GM21786 (cell line): Measurements from ENCODE around the gene RASAL2.
"Not testable (repeated sequence)": the region's sequence is repeated elsewhere in the genome, so short reads cannot be mapped to it uniquely, and the experiment has no call there.

Source experiments
- ATAC-seq: cut with Tn5 transposase; IDR thresholded peaks from one replicate; pipeline ENCODE4 v1.9.1; 2021; ENCODE audit not compliant: unreplicated experiment

Gene RASAL2

GRCh38 chr1:178151831-178152230 lies 57.9 kb downstream of the RASAL2 start:
- no peak for ATAC-seq

DNA sequence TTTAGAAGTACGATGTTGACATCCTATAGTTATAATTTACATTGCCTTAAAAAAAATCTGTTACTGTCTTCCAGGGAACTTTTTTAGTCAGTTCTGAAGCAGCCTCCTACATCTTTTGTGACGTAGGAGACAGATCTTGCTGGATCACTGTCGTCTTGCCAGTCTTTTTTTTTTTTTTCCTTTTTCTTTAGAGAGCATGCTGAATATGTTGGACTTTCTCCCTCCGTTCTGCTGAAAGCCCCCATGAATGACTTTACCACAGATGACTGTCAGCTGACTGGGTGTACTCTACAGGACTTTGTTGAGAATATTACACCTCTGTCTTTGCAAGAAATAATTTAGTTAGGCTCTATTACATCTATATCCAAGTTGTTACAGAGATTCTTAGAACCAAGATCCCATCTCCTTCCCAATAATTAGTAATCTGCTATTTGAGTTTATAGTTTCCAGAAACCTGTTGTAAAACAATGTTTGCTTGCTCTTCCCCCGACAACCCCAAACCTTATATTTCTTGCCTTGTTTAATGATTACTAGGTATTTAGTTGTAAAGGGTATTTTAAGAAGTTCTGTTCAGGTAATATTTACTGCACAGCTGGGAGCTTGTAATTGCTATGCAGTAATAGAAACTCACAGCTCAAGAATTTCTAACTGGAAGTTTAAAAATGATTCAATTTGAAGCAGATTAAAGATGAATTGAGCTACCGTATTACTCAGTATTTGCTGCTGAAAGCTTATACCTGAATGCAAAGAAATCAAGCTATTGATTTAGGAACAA lies 61.8 kb downstream of the RASAL2 start:
- ATAC-seq = no peak

DNA sequence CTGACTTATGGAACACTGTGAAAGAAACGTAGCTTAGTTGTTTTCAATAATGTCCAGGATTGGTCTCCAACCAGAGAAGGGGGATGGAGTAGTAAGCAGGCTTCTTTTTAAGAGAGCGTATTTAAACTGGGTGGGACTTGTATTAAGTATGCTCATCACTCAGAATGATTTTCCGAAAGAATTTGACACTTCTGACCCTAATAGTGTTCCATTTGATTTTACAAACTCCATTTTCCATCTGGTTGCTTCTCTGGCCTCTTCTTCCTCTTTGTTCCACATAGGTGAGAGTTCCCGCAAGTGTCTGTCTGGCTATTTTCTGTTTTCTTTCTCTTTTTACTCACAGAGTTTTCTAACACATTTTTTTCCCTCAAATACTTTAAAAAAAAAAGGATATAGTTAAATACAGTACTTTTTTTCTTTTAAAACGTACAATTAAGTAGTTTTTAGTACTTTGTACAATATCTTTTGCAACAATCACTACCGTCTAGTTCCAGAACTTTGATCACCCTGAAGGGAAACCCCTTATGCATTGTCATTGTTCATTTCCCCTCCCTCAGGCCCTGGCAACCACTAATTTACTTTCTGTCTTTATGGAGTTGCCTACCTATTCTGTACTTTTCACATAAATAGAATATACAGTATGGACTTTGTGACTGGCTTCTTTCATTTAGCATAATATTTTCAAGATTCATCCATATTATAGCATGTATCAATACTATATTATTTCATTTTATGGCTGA lies 67.0 kb downstream of the RASAL2 start:
- ATAC-seq = no peak

GRCh38 chr1:178161516-178161915 lies 67.6 kb downstream of the RASAL2 start:
- ATAC-seq = no peak

DNA sequence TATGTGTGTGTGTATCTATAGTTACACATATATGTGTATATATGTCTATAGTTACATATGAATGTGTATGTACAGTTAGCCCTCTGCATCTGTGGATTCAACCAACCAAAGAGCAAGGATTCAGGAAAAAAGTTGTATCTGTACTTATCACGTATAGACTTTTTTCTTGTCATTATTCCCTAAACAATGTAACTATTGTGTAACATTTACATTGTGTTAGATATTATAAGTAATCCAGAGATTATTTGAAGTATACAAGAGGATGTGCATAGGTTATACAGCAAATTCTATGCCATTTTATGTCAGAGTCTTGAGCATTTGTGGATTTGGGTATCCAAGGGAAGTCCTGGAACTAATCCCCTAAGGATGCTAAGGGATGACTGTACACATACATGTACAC lies 71.3 kb downstream of the RASAL2 start:
- ATAC-seq = no peak

GRCh38 chr1:178166429-178167024 lies 72.6 kb downstream of the RASAL2 start:
- ATAC-seq = no peak

GRCh38 chr1:178168536-178168935 lies 74.6 kb downstream of the RASAL2 start:
- no peak for ATAC-seq

- no peak for ATAC-seq
Measured at GRCh38 chr1:178169649-178170048, 75.7 kb downstream of the RASAL2 start.

- ATAC-seq = no peak
Measured at GRCh38 chr1:178172939-178173338, 79.0 kb downstream of the RASAL2 start.

- ATAC-seq = no peak
Measured at GRCh38 chr1:178174539-178174938, 80.6 kb downstream of the RASAL2 start.

- no peak for ATAC-seq
Measured at GRCh38 chr1:178180405-178180804, 86.5 kb downstream of the RASAL2 start.

DNA sequence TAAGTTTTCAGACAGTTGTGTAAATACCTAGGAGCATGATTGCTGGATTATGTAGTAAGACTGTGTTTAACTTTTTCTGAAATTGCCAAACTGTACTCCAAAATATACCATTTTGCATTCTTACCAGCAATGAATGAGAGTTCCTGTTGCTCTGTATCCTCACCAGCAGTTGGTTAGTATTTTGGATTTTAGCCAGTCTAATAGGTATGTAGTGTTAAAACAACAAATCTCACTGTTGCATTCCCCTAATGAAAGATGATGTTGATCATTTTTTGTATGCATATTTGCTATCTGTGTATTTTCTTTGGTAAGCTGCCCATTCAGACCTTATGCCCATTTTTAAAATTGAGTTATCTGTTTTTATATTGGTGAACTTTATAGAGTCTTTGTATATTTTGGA lies 89.9 kb downstream of the RASAL2 start:
- ATAC-seq = no peak

DNA sequence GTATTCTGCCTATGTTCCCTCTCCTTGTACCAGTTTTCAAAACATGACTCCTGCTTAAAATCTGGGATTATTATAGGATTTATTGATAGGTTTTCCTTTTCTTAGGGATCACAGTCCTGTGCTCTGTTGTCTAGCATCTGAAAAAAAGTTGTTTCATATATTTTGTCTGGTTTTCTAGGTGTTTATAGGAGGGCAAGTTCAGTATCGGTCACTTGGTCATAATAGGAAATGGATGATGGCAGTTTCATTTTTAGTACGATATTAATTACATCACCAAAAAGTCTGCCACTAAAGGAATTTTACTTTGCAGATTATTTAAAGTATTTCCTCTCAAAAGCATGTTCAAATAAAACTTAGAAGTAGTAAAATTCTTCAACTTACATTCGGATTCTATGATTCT lies 94.4 kb downstream of the RASAL2 start:
- ATAC-seq = no peak

- ATAC-seq = peak; percentile 66
Measured at GRCh38 chr1:178189814-178190213, 95.9 kb downstream of the RASAL2 start.

- no peak for ATAC-seq
Measured at GRCh38 chr1:178190881-178191280, 97.0 kb downstream of the RASAL2 start.

- ATAC-seq = no peak
Measured at GRCh38 chr1:178192686-178193085, 98.8 kb downstream of the RASAL2 start.

- no peak for ATAC-seq
Measured at GRCh38 chr1:178196631-178197030, 102.7 kb downstream of the RASAL2 start.

- not testable (repeated sequence) for ATAC-seq
Measured at GRCh38 chr1:178202095-178202494, 108.2 kb downstream of the RASAL2 start.

DNA sequence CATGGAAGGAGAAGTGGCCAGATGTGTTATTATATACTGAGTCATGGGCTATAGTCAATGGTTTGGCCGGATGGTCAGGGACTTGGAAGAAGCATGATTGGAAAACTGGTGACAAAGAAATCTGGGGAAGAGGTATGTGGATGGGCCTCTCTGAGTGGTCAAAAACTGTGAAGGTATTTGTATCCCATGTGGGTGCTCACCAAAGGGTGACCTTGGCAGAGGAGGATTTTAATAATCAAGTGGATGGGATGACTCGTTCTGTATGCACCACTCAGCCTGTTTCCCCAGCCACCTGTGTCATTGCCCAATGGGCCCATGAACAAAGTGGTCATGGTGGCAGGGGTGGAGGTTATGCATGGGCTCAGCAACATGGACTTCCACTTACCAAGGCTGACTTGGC lies 108.6 kb downstream of the RASAL2 start:
- ATAC-seq = not testable (repeated sequence)

DNA sequence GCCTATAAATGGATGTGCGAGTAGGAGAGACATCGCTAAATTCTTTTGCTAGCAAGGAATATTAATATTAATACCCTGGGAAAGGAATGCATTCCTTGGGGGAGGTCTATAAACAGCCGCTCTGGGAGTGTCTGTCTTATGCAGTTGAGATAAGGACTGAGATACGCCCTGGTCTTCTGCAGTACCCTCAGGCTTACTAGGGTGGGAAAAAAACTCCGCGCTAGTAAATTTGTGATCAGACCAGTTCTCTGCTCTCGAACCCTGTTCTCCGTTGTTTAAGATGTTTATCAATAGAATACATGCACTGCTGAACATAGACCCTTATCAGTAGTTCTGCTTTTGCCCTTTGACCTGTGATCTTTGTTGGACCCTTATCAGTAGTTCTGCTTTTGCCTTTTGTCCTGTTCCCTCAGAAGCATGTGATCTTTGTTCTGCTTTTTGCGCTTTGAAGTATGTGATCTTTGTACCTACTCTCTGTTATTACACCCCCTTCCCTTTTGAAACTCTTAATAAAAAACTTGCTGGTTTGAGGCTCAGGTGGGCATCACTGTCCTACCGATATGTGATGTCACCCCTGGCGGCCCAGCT lies 114.5 kb downstream of the RASAL2 start:
- not testable (repeated sequence) for ATAC-seq

DNA sequence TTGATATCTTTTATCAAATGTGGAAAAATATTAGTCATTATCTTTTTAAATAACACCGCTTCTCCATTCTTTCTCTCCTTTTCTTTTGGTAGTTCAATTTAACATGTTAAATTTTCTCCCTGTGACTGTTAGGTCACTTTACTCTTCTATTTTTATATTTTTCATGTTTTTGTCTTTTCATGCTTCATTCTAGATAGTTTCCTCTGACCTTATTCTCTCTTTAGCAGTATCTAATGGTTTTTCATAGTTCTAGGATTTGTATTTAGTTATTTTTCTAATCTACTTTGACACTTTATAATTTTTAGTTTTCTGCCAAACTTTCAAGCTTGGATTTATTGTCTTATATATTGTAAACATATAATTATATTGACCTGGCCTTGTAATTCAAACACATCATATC lies 116.0 kb downstream of the RASAL2 start:
- no peak for ATAC-seq

DNA sequence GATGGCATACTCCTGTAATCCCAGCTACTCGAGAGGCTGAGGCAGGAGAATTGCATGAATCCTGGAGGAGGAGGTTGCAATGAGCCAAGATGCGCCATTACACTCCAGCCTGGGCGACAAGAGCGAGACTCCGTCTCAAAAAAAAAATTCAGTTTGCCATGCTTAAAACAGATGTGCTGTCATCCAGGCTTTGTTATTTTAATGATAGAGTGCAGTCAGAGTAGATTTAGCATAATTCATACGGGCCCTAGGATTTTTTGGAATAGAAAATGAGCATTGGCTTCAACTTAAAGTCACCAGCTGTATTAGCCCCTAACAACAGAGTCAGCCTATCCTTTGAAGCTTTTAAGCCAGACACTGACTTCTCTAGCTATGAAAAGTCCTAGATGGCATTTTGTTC lies 124.6 kb downstream of the RASAL2 start:
- ATAC-seq = no peak
